ENCODE measurements around the gene RAB17.

RAB17 gene

GRCh38 chr2:237574894-237575868 lies 15.4 kb downstream of the RAB17 start:
- H3K4me3 ChIP-seq (ENCODE audit: low read depth, low read length): no peak overlapping the region
- peaks cover 6% of the 10 kb centered on the region for H3K4me1 ChIP-seq (ENCODE audit: control insufficient read depth, insufficient read depth, low read length, unreplicated experiment)
- no peak overlapping the region for H3K27ac ChIP-seq (ENCODE audit: low read depth, low read length)
- no peaks in the 10 kb centered on the region for H3K36me3 ChIP-seq (ENCODE audit: insufficient read depth, low read length)
- no peaks in the 10 kb centered on the region for H3K79me2 ChIP-seq (ENCODE audit: control insufficient read depth, insufficient read depth, low read length, unreplicated experiment)
- no peak overlapping the region for H2AFZ ChIP-seq (ENCODE audit: low read length, unreplicated experiment)
- H3K27me3 ChIP-seq (ENCODE audit: insufficient read depth, low read length): no peaks in the 10 kb centered on the region

DNA sequence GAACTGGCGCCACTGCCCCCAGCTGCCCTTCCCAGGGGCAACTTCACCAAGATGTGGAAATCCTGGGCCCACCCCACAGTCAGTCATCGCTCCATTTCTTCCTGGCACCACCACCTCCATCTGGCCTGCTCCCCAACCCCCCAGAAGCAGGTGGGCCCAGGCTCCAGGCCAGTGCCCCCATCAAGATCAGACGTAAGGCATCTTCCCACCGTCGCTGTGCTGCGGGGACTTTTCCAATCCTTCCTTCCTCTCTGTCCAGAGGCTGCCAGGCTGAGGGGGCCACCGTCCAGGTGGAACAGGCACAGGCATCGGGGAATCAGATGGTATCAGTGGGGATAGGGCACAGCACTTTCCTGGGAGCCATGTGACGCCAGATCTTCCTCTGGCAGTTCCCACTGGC lies 16.1 kb downstream of the RAB17 start:
- Histone ChIP-seq H3K79me2 (ENCODE audit: control insufficient read depth, insufficient read depth, low read length, unreplicated experiment) (no peaks in the 10 kb centered on the region), H3K4me3 (ENCODE audit: low read depth, low read length) (no peak overlapping the region), H3K27ac (ENCODE audit: low read depth, low read length) (no peak overlapping the region), H3K27me3 (ENCODE audit: insufficient read depth, low read length) (no peaks in the 10 kb centered on the region), H2AFZ (ENCODE audit: low read length, unreplicated experiment) (no peak overlapping the region), H3K36me3 (ENCODE audit: insufficient read depth, low read length) (no peaks in the 10 kb centered on the region), H3K4me1 (ENCODE audit: control insufficient read depth, insufficient read depth, low read length, unreplicated experiment) (peaks cover 6% of the 10 kb centered on the region)

GRCh38 chr2:237573721-237574415 lies 16.7 kb downstream of the RAB17 start:
- Histone ChIP-seq H3K27me3 (ENCODE audit: insufficient read depth, low read length) (no peaks in the 10 kb centered on the region), H3K36me3 (ENCODE audit: insufficient read depth, low read length) (no peaks in the 10 kb centered on the region), H3K27ac (ENCODE audit: low read depth, low read length) (no peak overlapping the region), H3K79me2 (ENCODE audit: control insufficient read depth, insufficient read depth, low read length, unreplicated experiment) (no peaks in the 10 kb centered on the region), H3K4me3 (ENCODE audit: low read depth, low read length) (no peak overlapping the region), H2AFZ (ENCODE audit: low read length, unreplicated experiment) (no peak overlapping the region), H3K4me1 (ENCODE audit: control insufficient read depth, insufficient read depth, low read length, unreplicated experiment) (peaks cover 6% of the 10 kb centered on the region)

GRCh38 chr2:237572742-237573101 lies 17.8 kb downstream of the RAB17 start:
- Histone ChIP-seq H3K4me1 (ENCODE audit: control insufficient read depth, insufficient read depth, low read length, unreplicated experiment) (peaks cover 6% of the 10 kb centered on the region), H3K79me2 (ENCODE audit: control insufficient read depth, insufficient read depth, low read length, unreplicated experiment) (no peaks in the 10 kb centered on the region), H3K36me3 (ENCODE audit: insufficient read depth, low read length) (no peaks in the 10 kb centered on the region), H2AFZ (ENCODE audit: low read length, unreplicated experiment) (peak overlapping the region; percentile 35), H3K27ac (ENCODE audit: low read depth, low read length) (no peak overlapping the region), H3K27me3 (ENCODE audit: insufficient read depth, low read length) (no peaks in the 10 kb centered on the region), H3K4me3 (ENCODE audit: low read depth, low read length) (no peak overlapping the region)

GRCh38 chr2:237572021-237572741 lies 18.4 kb downstream of the RAB17 start:
- Histone ChIP-seq H3K79me2 (ENCODE audit: control insufficient read depth, insufficient read depth, low read length, unreplicated experiment) (no peaks in the 10 kb centered on the region), H3K4me1 (ENCODE audit: control insufficient read depth, insufficient read depth, low read length, unreplicated experiment) (peaks cover 6% of the 10 kb centered on the region), H3K27ac (ENCODE audit: low read depth, low read length) (no peak overlapping the region), H3K4me3 (ENCODE audit: low read depth, low read length) (peak overlapping the region; percentile 42; the same call in 1 of the 2 replicates), H3K36me3 (ENCODE audit: insufficient read depth, low read length) (no peaks in the 10 kb centered on the region), H3K27me3 (ENCODE audit: insufficient read depth, low read length) (no peaks in the 10 kb centered on the region), H2AFZ (ENCODE audit: low read length, unreplicated experiment) (peak overlapping the region; percentile 35)

DNA sequence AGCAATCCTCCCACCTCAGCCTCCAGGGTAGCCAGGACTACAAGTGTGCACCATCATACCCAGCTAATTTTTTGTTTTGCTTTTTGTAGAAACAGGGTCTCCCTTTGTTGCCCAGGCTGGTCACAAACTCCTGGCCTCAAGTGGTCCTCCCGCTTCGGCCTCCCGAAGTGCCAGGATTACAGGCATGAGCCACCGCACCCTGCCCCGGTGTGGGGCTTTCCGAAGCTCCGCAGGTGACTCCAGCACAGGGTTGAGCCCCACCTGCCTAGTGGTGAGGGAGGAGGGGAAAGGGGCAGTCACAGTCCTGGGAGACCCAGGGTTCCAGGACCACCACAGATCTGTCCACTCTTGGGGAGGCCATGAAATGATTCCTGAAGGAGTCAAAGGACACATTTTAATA lies 19.0 kb downstream of the RAB17 start:
- H3K4me3 ChIP-seq (ENCODE audit: low read depth, low read length): no peak overlapping the region
- H3K27ac ChIP-seq (ENCODE audit: low read depth, low read length): no peak overlapping the region
- no peak overlapping the region for H2AFZ ChIP-seq (ENCODE audit: low read length, unreplicated experiment)

DNA sequence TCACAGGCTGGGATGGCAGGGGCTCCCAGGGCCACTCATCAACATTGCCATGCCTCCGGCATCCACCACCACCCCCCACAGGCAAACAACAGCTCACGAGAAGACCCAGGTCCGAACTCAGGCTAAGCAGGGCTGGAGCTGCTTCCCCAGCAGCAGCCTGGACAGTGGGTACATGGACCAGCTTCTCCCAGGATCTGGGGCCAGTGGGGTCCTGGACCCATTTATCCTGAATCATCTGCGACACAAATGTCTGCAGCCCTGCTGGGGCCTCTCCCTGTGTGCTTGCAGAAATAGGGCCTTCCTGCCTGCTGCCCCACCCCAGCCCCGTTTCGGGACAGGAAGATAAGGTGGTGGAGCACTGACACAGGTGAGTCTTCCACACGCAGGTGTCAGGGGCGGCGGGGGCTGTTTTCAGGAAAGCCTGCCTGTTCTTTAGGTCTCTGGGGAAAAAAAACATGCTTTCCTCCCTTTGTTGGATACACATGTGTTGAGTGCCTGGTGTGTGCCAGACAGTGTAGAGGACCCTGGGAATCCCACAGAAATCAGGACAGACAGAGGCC lies 19.7 kb downstream of the RAB17 start:
- H3K4me3 ChIP-seq (ENCODE audit: low read depth, low read length): no peak overlapping the region
- no peaks in the 10 kb centered on the region for H3K79me2 ChIP-seq (ENCODE audit: control insufficient read depth, insufficient read depth, low read length, unreplicated experiment)
- H3K36me3 ChIP-seq (ENCODE audit: insufficient read depth, low read length): no peaks in the 10 kb centered on the region
- peaks cover 6% of the 10 kb centered on the region for H3K4me1 ChIP-seq (ENCODE audit: control insufficient read depth, insufficient read depth, low read length, unreplicated experiment)
- H3K27me3 ChIP-seq (ENCODE audit: insufficient read depth, low read length): no peaks in the 10 kb centered on the region
- H3K27ac ChIP-seq (ENCODE audit: low read depth, low read length): no peak overlapping the region
- no peak overlapping the region for H2AFZ ChIP-seq (ENCODE audit: low read length, unreplicated experiment)

More for the DNA sequence above, 19.0 kb downstream of the RAB17 start:
- Histone ChIP-seq H3K4me1 (ENCODE audit: control insufficient read depth, insufficient read depth, low read length, unreplicated experiment) (peaks cover 6% of the 10 kb centered on the region), H3K36me3 (ENCODE audit: insufficient read depth, low read length) (no peaks in the 10 kb centered on the region), H3K27me3 (ENCODE audit: insufficient read depth, low read length) (no peaks in the 10 kb centered on the region), H3K79me2 (ENCODE audit: control insufficient read depth, insufficient read depth, low read length, unreplicated experiment) (no peaks in the 10 kb centered on the region)

GRCh38 chr2:237569896-237570295 lies 20.6 kb downstream of the RAB17 start:
- no peaks in the 10 kb centered on the region for H3K36me3 ChIP-seq (ENCODE audit: insufficient read depth, low read length)
- peaks cover 6% of the 10 kb centered on the region for H3K4me1 ChIP-seq (ENCODE audit: control insufficient read depth, insufficient read depth, low read length, unreplicated experiment)
- no peaks in the 10 kb centered on the region for H3K79me2 ChIP-seq (ENCODE audit: control insufficient read depth, insufficient read depth, low read length, unreplicated experiment)
- H3K4me3 ChIP-seq (ENCODE audit: low read depth, low read length): no peak overlapping the region
- no peaks in the 10 kb centered on the region; the same call in 1 of the 2 replicates for H3K27me3 ChIP-seq (ENCODE audit: insufficient read depth, low read length)
- H2AFZ ChIP-seq (ENCODE audit: low read length, unreplicated experiment): no peak overlapping the region
- H3K27ac ChIP-seq (ENCODE audit: low read depth, low read length): no peak overlapping the region

DNA sequence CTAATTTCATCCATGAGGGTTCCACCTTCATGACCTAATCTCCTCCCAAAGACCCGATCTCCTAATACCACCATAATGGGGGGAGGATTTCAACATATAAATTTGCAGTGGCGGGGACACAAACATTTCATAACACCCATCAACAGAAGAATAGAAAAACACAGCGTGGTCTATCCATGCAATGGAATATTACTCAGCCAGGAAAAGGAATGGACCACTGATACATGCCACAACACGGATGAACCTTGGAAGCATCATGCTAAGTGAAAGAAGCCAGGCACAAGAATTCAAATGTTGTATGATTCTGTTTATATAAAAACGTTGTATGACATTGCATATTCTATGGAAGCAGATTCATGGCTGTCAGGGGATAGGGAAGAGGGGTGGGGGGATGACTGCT lies 21.5 kb downstream of the RAB17 start:
- Histone ChIP-seq H3K27ac (ENCODE audit: low read depth, low read length) (no peak overlapping the region), H3K4me1 (ENCODE audit: control insufficient read depth, insufficient read depth, low read length, unreplicated experiment) (peaks cover 6% of the 10 kb centered on the region), H3K27me3 (ENCODE audit: insufficient read depth, low read length) (peaks cover 6% of the 10 kb centered on the region; the same call in 1 of the 2 replicates), H3K79me2 (ENCODE audit: control insufficient read depth, insufficient read depth, low read length, unreplicated experiment) (no peaks in the 10 kb centered on the region), H3K4me3 (ENCODE audit: low read depth, low read length) (no peak overlapping the region), H2AFZ (ENCODE audit: low read length, unreplicated experiment) (no peak overlapping the region), H3K36me3 (ENCODE audit: insufficient read depth, low read length) (no peaks in the 10 kb centered on the region)

DNA sequence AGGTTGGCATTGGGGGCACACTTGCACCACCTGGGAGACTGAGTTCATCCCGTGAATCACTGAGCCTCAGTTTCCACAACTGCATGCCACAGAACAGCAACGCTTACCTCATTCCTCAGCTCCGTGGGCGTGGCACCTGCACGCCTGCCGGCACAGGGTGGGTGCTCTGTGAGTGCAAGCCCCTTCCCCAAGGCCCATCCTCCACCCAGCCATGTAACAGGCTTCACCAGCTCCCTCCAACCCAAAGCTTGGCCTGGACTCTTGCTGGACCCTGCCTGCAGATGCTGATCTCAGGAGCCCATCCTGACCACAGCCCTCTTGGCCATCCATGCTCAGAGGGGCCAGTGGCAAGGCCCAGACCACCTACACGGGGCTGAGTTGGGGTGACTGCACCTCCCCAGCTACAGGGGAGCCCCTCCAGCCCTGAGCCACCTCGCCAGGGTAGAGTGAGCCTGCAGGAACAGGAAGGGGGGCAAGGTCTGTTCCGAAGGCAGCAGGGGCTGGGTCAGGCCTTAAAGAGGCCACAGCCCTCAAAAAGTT lies 22.3 kb downstream of the RAB17 start:
- Histone ChIP-seq H2AFZ (ENCODE audit: low read length, unreplicated experiment) (no peak overlapping the region), H3K4me3 (ENCODE audit: low read depth, low read length) (no peak overlapping the region), H3K79me2 (ENCODE audit: control insufficient read depth, insufficient read depth, low read length, unreplicated experiment) (no peaks in the 10 kb centered on the region), H3K4me1 (ENCODE audit: control insufficient read depth, insufficient read depth, low read length, unreplicated experiment) (peaks cover 6% of the 10 kb centered on the region), H3K27ac (ENCODE audit: low read depth, low read length) (no peak overlapping the region), H3K27me3 (ENCODE audit: insufficient read depth, low read length) (peaks cover 7% of the 10 kb centered on the region; the same call in 1 of the 2 replicates), H3K36me3 (ENCODE audit: insufficient read depth, low read length) (no peaks in the 10 kb centered on the region)
